Measurements from ENCODE around the gene TNFRSF18.

TNFRSF18 gene

GRCh38 chr1:1162597-1163537, 43.5 kb downstream of the TNFRSF18 start:
- DNase-seq, result no peak

- no peak for DNase-seq
Observed at GRCh38 chr1:1161683-1162079, 44.7 kb downstream of the TNFRSF18 start.

- DNase-seq, result no peak
Observed at GRCh38 chr1:1161078-1161682, 45.2 kb downstream of the TNFRSF18 start.

GRCh38 chr1:1160281-1160930, 46.0 kb downstream of the TNFRSF18 start:
- no peak for DNase-seq

- no peak for DNase-seq
Observed at GRCh38 chr1:1157914-1158710, 48.3 kb downstream of the TNFRSF18 start.

GRCh38 chr1:1157426-1157913, 48.9 kb downstream of the TNFRSF18 start:
- DNase-seq, result no peak

- DNase-seq, result no peak
Observed at GRCh38 chr1:1157033-1157365, 49.4 kb downstream of the TNFRSF18 start.

- no peak for DNase-seq
Observed at GRCh38 chr1:1156140-1157032, 50.0 kb downstream of the TNFRSF18 start.

GRCh38 chr1:1155258-1155657, 51.1 kb downstream of the TNFRSF18 start:
- DNase-seq, result no peak

- DNase-seq, result no peak
Observed at GRCh38 chr1:1153874-1154273, 52.5 kb downstream of the TNFRSF18 start.

All from cortex of kidney (tissue), 1 donor.